Astrocyte (in vitro differentiated cells and primary cell): Measurements from ENCODE around the gene CREB5. TPM values are rescaled to one million over a fixed set of nuclear protein-coding genes. Genes with fewer than 3 reads are reported as not detected.

Source experiments
- DNase-seq: peaks from one replicate; pipeline ENCODE4 v3.0.0-alpha.2; 2010; ENCODE audit warnings: low read depth
- FAIRE-seq: peaks from 2 replicates; lab custom pipeline; 2011; peaks lifted over from hg19 to GRCh38; lab: Jason Lieb, UNC
- H2AFZ ChIP-seq: 2 replicates; pipeline ENCODE4 v1.6.0; 2012; ENCODE audit warnings: low read depth, low read length, inconsistent platforms
- H3K27ac ChIP-seq: 2 replicates; pipeline ENCODE4 v1.5.1; 2011; ENCODE audit warnings: low read depth, low read length, inconsistent platforms
- H3K27me3 ChIP-seq: 2 replicates; pipeline ENCODE4 v1.6.0; 2011; ENCODE audit warnings: low read length, inconsistent platforms; ENCODE audit not compliant: insufficient read depth
- H3K36me3 ChIP-seq: 2 replicates; pipeline ENCODE4 v1.5.1; 2011; ENCODE audit warnings: low read length, inconsistent platforms; ENCODE audit not compliant: insufficient read depth
- H3K4me1 ChIP-seq: 2 replicates; pipeline ENCODE4 v1.5.1; 2011; ENCODE audit warnings: low read length, inconsistent platforms; ENCODE audit not compliant: insufficient read depth
- H3K4me2 ChIP-seq: 2 replicates; pipeline ENCODE4 v1.6.0; 2012; ENCODE audit warnings: low read length, inconsistent platforms
- H3K4me3 ChIP-seq: 2 replicates; pipeline ENCODE4 v1.5.1; 2011; ENCODE audit warnings: low read depth, mild to moderate bottlenecking, low read length, inconsistent platforms; ENCODE audit not compliant: insufficient read depth
- H3K79me2 ChIP-seq: 2 replicates; pipeline ENCODE4 v1.6.0; 2012; ENCODE audit warnings: mild to moderate bottlenecking, low read length, inconsistent platforms; ENCODE audit not compliant: insufficient read depth
- H3K9ac ChIP-seq: 2 replicates; pipeline ENCODE4 v1.6.0; 2012; ENCODE audit warnings: mild to moderate bottlenecking, low read length, inconsistent platforms
- H3K9me3 ChIP-seq: 2 replicates; pipeline ENCODE4 v1.5.1; 2012; ENCODE audit warnings: low read depth, mild to moderate bottlenecking, low read length, inconsistent platforms; ENCODE audit not compliant: insufficient read depth
- H4K20me1 ChIP-seq: 2 replicates; pipeline ENCODE4 v1.6.0; 2012; ENCODE audit warnings: low read length, inconsistent platforms; ENCODE audit not compliant: insufficient read depth
- H3K27ac Mint-ChIP-seq: one replicate; pipeline ENCODE4 v1.8.0; 2021; ENCODE audit warnings: mild to moderate bottlenecking, mixed read lengths; ENCODE audit not compliant: unreplicated experiment
- H3K27me3 Mint-ChIP-seq: one replicate; pipeline ENCODE4 v1.8.0; 2021; ENCODE audit warnings: low read depth, mixed read lengths; ENCODE audit not compliant: unreplicated experiment
- H3K36me3 Mint-ChIP-seq: one replicate; pipeline ENCODE4 v1.8.0; 2021; ENCODE audit warnings: low read depth, mixed read lengths; ENCODE audit not compliant: unreplicated experiment
- H3K4me1 Mint-ChIP-seq: one replicate; pipeline ENCODE4 v1.8.0; 2021; ENCODE audit warnings: low read depth, mixed read lengths; ENCODE audit not compliant: unreplicated experiment
- H3K4me3 Mint-ChIP-seq: one replicate; pipeline ENCODE4 v1.8.0; 2021; ENCODE audit warnings: mild to moderate bottlenecking, moderate library complexity, mixed read lengths; ENCODE audit not compliant: unreplicated experiment
- H3K9me3 Mint-ChIP-seq: one replicate; pipeline ENCODE4 v1.8.0; 2021; ENCODE audit warnings: mild to moderate bottlenecking, mixed read lengths; ENCODE audit not compliant: unreplicated experiment
- CTCF ChIP-seq: IDR thresholded peaks from 2 replicates; pipeline ENCODE4 v1.5.1; 2011; ENCODE audit warnings: low read depth, mild to moderate bottlenecking, inconsistent platforms, low read length, moderate library complexity; ENCODE audit not compliant: insufficient read depth
- EZH2 ChIP-seq: IDR thresholded peaks from 2 replicates; pipeline ENCODE4 v1.6.1; 2012; ENCODE audit warnings: mild to moderate bottlenecking, low read length, inconsistent platforms; ENCODE audit not compliant: insufficient read depth
- total RNA-seq: library from RNA; stranded (reverse); gene quantifications from 2 replicates; pipeline ENCODE4 v1.2.1, GENCODE V29; 2021

CREB5 gene
- total RNA-seq, 1 donor from 2014 or later, result 25.4 TPM

DNA sequence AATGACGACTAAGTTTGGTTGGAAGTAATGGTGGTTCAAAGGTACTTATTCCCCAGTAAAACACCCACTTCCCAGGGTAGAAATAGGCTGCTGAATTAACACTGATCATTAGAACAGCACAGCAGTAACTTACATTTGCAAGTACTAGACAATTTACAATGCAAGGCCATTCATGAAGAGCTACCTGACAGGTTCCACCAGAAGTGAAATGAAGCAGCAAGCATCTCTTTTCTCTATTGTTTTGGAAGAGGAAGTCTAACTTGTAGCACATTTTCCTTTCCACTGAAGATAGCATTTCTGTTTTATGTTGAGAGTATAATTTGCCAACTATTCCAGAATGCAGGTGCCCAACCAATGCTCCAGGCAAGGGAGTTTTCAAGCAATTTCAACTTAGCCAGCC lies 145.9 kb downstream of the CREB5 start:
- H3K27ac ChIP-seq, result no peak overlapping the region
- H3K9me3 Mint-ChIP-seq, result peaks cover 9% of the 10 kb centered on the region
- H2AFZ ChIP-seq, result no peak overlapping the region
- H3K4me1 Mint-ChIP-seq, result no peaks in the 10 kb centered on the region
- peaks cover 3% of the 10 kb centered on the region for H3K27me3 Mint-ChIP-seq
- no peak overlapping the region for H3K4me3 ChIP-seq
- no peak overlapping the region for H3K27ac Mint-ChIP-seq
- no peak overlapping the region for H3K4me3 Mint-ChIP-seq
- H3K4me1 ChIP-seq, result no peaks in the 10 kb centered on the region
- H3K27me3 ChIP-seq, result peaks cover 22% of the 10 kb centered on the region
- no peaks in the 10 kb centered on the region for H3K36me3 ChIP-seq
- peaks cover 6% of the 10 kb centered on the region for H3K36me3 Mint-ChIP-seq
- no peak for FAIRE-seq
- DNase-seq, result no peak
- TF ChIP-seq CTCF, result no peak
- no peak for TF ChIP-seq EZH2
- no peaks in the 10 kb centered on the region for H3K79me2 ChIP-seq
- H3K9ac ChIP-seq, result no peak overlapping the region
- H4K20me1 ChIP-seq, result no peaks in the 10 kb centered on the region
- no peak overlapping the region for H3K4me2 ChIP-seq
- no peaks in the 10 kb centered on the region for H3K9me3 ChIP-seq

DNA sequence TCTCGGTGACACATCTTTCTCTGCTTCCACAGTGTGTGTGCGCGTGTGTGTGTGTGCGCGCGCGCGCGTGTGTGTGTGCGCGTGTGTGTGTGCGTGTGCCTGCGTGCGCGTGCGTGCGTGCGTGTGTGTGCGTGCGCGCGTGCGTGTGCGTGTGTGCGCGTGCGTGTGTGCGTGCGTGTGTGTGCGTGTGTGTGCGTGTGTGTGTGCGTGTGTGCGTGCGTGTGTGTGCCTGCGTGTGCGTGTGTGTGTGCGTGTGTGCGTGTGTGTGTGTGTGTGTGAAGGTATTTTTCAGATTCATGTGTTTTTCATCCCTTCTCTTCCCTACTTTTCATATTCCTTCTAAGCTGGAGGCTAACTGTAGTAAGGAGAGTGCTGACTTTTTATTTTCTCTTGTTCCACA lies 148.4 kb downstream of the CREB5 start:
- no peak overlapping the region for H2AFZ ChIP-seq
- Mint-ChIP-seq H3K4me3 (no peak overlapping the region), H3K36me3 (peaks cover 6% of the 10 kb centered on the region), H3K27me3 (peaks cover 3% of the 10 kb centered on the region), H3K4me1 (no peaks in the 10 kb centered on the region), H3K9me3 (peaks cover 11% of the 10 kb centered on the region), H3K27ac (no peak overlapping the region)
- H3K4me3 ChIP-seq, result no peak overlapping the region
- no peak for FAIRE-seq
- TF ChIP-seq EZH2 (no peak), CTCF (no peak)
- H3K36me3 ChIP-seq, result no peaks in the 10 kb centered on the region
- no peaks in the 10 kb centered on the region for H3K79me2 ChIP-seq
- DNase-seq, result no peak
- no peak overlapping the region for H3K4me2 ChIP-seq
- H3K4me1 ChIP-seq, result no peaks in the 10 kb centered on the region
- no peaks in the 10 kb centered on the region for H3K9me3 ChIP-seq
- H3K27me3 ChIP-seq, result peaks cover 21% of the 10 kb centered on the region
- no peak overlapping the region for H3K9ac ChIP-seq
- no peak overlapping the region for H3K27ac ChIP-seq
- no peaks in the 10 kb centered on the region for H4K20me1 ChIP-seq

- DNase-seq, result no peak
Measured at GRCh38 chr7:28564033-28564432, 151.7 kb downstream of the CREB5 start.

More at GRCh38 chr7:28564033-28564432, 151.7 kb downstream of the CREB5 start:
- H3K4me2 ChIP-seq, result no peak overlapping the region
- H3K9ac ChIP-seq, result no peak overlapping the region
- H3K9me3 ChIP-seq, result no peaks in the 10 kb centered on the region
- Mint-ChIP-seq H3K9me3 (peaks cover 9% of the 10 kb centered on the region), H3K27ac (no peak overlapping the region), H3K27me3 (no peaks in the 10 kb centered on the region), H3K4me3 (no peak overlapping the region), H3K36me3 (peaks cover 6% of the 10 kb centered on the region), H3K4me1 (no peaks in the 10 kb centered on the region)
- H2AFZ ChIP-seq, result no peak overlapping the region
- H3K79me2 ChIP-seq, result no peaks in the 10 kb centered on the region
- H3K4me3 ChIP-seq, result no peak overlapping the region
- no peaks in the 10 kb centered on the region for H3K4me1 ChIP-seq
- FAIRE-seq, result no peak
- peaks cover 5% of the 10 kb centered on the region for H3K27me3 ChIP-seq
- H4K20me1 ChIP-seq, result no peaks in the 10 kb centered on the region
- no peaks in the 10 kb centered on the region for H3K36me3 ChIP-seq
- TF ChIP-seq CTCF, result no peak
- no peak overlapping the region for H3K27ac ChIP-seq
